Measurements from ENCODE around the gene KRTAP5-3. TPM values are rescaled to one million over a fixed set of nuclear protein-coding genes. Genes with fewer than 3 reads are reported as not detected.

KRTAP5-3 gene
- total and polyA plus RNA-seq, 2 of the 8 experiments (the other 6 are each of a cell fraction or from before 2014, with no cell fraction given): not detected

DNA sequence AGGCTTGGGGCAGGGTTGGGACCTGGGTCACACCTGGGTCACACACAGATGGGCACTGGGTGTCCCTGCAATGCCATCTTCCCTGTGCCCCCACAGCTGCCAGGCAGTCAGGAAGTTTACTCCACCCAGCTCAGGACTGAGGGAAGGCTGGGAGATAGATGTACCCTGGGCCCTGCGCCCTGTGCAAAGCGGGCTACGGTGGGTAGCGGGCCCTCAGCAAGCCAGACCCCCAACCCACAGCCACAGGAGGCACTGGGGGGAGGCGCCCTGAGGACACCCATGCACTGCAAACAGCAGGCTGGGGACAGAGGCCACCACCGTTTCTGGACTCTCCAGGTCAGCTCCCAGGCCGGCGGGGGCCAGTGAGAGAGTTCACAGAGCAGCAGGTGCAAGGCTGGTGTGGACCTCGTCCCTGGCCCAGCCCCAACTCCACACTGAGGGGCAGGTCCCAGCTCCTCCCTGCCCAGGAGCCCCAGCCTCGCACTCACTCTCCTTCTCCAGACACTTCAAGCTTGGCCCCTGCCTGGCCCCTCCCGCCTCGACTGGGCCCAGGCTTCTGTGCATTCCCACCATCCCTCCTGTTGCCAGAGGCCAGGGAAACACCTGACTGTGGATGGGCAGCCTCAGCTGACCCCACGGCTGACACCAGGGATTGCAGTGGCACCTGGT, 41.1 kb downstream of the KRTAP5-3 start:
- Histone ChIP-seq H2BK5ac (ENCODE audit: low read depth, low read length) (peak overlapping the region; percentile 66; the same call in 1 of the 2 replicates), H4K5ac (ENCODE audit: insufficient read length, low read depth, low read length) (no peak overlapping the region), H4K8ac (ENCODE audit: extremely low read depth, insufficient read depth, low read length) (no peak overlapping the region; the same call in 1 of the 2 replicates), H3K4me3 (ENCODE audit: extremely low read depth in 1 of 4, insufficient read depth in 2 of 4, low read depth in 3 of 4, low read length in 4 of 4) (no peak overlapping the region), H3K9ac (replicated peaks in 1 of 4; ENCODE audit: extremely low read depth in 1 of 4, low read depth in 3 of 4, low read length in 3 of 4) (no peak overlapping the region), H3K18ac (ENCODE audit: extremely low read depth, low read length) (no peak overlapping the region; the same call in 1 of the 2 replicates), H3K36me3 (ENCODE audit: control insufficient read depth in 2 of 4, insufficient read depth in 4 of 4, low read length in 3 of 4) (no peaks in the 10 kb centered on the region), H3K9me3 (ENCODE audit: insufficient read depth in 2 of 2, low read depth in 1 of 2, low read length in 1 of 2) (no peaks in the 10 kb centered on the region), H4K20me1 (replicated peaks in 1 of 2; ENCODE audit: control insufficient read depth in 1 of 2, insufficient read depth in 2 of 2, low read length in 2 of 2) (peaks cover 4 to 25% of the 10 kb centered on the region in 2 experiments), H3K4me1 (replicated peaks in 1 of 4; ENCODE audit: control insufficient read depth in 3 of 4, insufficient read depth in 4 of 4, low read length in 3 of 4) (peaks cover 0 to 51% (median 38%) of the 10 kb centered on the region in 4 experiments; a peak in 6 of 7 replicates), H4K91ac (replicated peaks; ENCODE audit: insufficient read length, low read length) (peak overlapping the region; percentile 73), H3K27me3 (replicated peaks in 1 of 4; ENCODE audit: control insufficient read depth in 3 of 4, extremely low read depth in 1 of 4, insufficient read depth in 3 of 4, low read length in 3 of 4) (peaks cover 0 to 22% (median 18%) of the 10 kb centered on the region in 4 experiments; a peak in 6 of 7 replicates), H2AK5ac (ENCODE audit: low read depth, low read length) (0 out of 2 replicates have a peak overlapping the region, but pooled peaks have one; percentile 15), H3K79me2 (ENCODE audit: control insufficient read depth in 1 of 2, insufficient read depth in 2 of 2, low read length in 2 of 2) (no peaks in the 10 kb centered on the region), H3K27ac (ENCODE audit: low read depth, low read length) (no peak overlapping the region), H3K23me2 (ENCODE audit: low read depth, low read length) (no peaks in the 10 kb centered on the region; the same call in 1 of the 2 replicates), H2BK15ac (ENCODE audit: low read length) (no peak overlapping the region), H3K4me2 (ENCODE audit: insufficient read depth in 1 of 2, low read depth in 2 of 2, low read length in 2 of 2) (no peak overlapping the region; a peak in 1 of 4 replicates), H2BK12ac (ENCODE audit: low read depth, low read length) (peak overlapping the region; percentile 80; the same call in 1 of the 2 replicates), H3K4ac (replicated peaks; ENCODE audit: insufficient read length, low read depth, low read length) (no peak overlapping the region), H3K23ac (ENCODE audit: insufficient read length) (no peak overlapping the region), H2BK120ac (replicated peaks; ENCODE audit: low read depth, low read length) (no peak overlapping the region), H3K14ac (ENCODE audit: insufficient read length) (no peak overlapping the region), H2AFZ (ENCODE audit: low read length) (no peak overlapping the region), H3K79me1 (ENCODE audit: low read depth, low read length) (no peaks in the 10 kb centered on the region), H2BK20ac (ENCODE audit: low read length) (0 out of 2 replicates have a peak overlapping the region, but pooled peaks have one; percentile 48), H3K56ac (replicated peaks; ENCODE audit: insufficient read length, low read depth, low read length) (no peak overlapping the region)
- FAIRE-seq: no peak
- TF ChIP-seq CREB1 (IDR thresholded peaks at IDR 0.05) (no peak), CBX5 (IDR thresholded peaks at IDR 0.05; ENCODE audit: low read depth, low read length) (no peak), EGR1 (IDR thresholded peaks at IDR 0.05; ENCODE audit: borderline replicate concordance, low read depth, low read length) (no peak), CTBP2 (IDR thresholded peaks at IDR 0.05; ENCODE audit: borderline replicate concordance, insufficient read depth, insufficient read length, low read length) (no peak), POU5F1 (IDR thresholded peaks at IDR 0.05; ENCODE audit: low read depth, low read length) (no peak), GABPA (IDR thresholded peaks at IDR 0.05; ENCODE audit: borderline replicate concordance, insufficient read depth, low read length) (no peak), TEAD4 (IDR thresholded peaks at IDR 0.05; ENCODE audit: low read depth, low read length) (no peak), TAF1 (IDR thresholded peaks at IDR 0.05; ENCODE audit: low read depth, low read length) (no peak), JUND (IDR thresholded peaks at IDR 0.05; ENCODE audit: low read length) (no peak)
- CTCF ChIA-PET (ENCODE audit: partially characterized antibody): interaction anchor here (0.6 to 9.1 kb wide), 9 partner anchors 7 to 992 kb away, joined by 3 to 100 read pairs (median 6); no protein-coding TSS in a partner anchor
- POLR2A ChIA-PET (ENCODE audit: partially characterized antibody): interaction anchor here (1.7 to 6.9 kb wide), 2 partner anchors 10 to 14 kb away, joined by 4 to 58 read pairs; no protein-coding TSS in a partner anchor
- DNase-seq (ENCODE audit: low read depth in 1 of 2, low spot score in 2 of 2): no peak
- 85% methylated on average over 13 of the region's 13 CpGs; no CpG with 5 or more reads in 1 of the 2 experiments for WGBS, 2 experiments (ENCODE audit: extremely low coverage in 1 of 2, insufficient coverage in 1 of 2, insufficient read length in 1 of 2, insufficient replicate concordance in 2 of 2, low coverage in 1 of 2, low lambda C conversion rate in 2 of 2, missing lambda C conversion rate in 1 of 2)

All from H1 (cell line).